ENCODE data around the gene RABGEF1.
"Not testable (repeated sequence)": the region's sequence is repeated elsewhere in the genome, so short reads cannot be mapped to it uniquely, and the experiment has no call there.

RABGEF1 gene

GRCh38 chr7:66713687-66714086 is 26.8 kb upstream of the RABGEF1 start:
- Histone ChIP-seq H4K20me1 (ENCODE audit: insufficient read depth, low read length, poor library complexity, severe bottlenecking) (no peaks in the 10 kb centered on the region), H2AFZ (ENCODE audit: low read length) (no peak overlapping the region), H3F3A (ENCODE audit: low read depth) (no peaks in the 10 kb centered on the region), H3K4me3 (ENCODE audit: low read length, poor library complexity, severe bottlenecking) (no peak overlapping the region), H3K9me3 (ENCODE audit: insufficient read depth, low read depth, low read length) (no peaks in the 10 kb centered on the region), H3K4me2 (ENCODE audit: low read depth, low read length, poor library complexity, severe bottlenecking) (no peak overlapping the region), H3K27me3 (ENCODE audit: insufficient read depth, low read length, poor library complexity, severe bottlenecking) (no peaks in the 10 kb centered on the region), H3K4me1 (ENCODE audit: insufficient read depth, low read length, poor library complexity, severe bottlenecking) (no peaks in the 10 kb centered on the region), H3K9ac (ENCODE audit: low read depth, low read length, poor library complexity, severe bottlenecking) (no peak overlapping the region), H3K9me2 (replicated peaks; ENCODE audit: low read depth, low read length) (no peaks in the 10 kb centered on the region), H3K36me3 (ENCODE audit: insufficient read depth, low read length) (no peaks in the 10 kb centered on the region), H3K79me2 (ENCODE audit: insufficient read depth, low read length) (no peaks in the 10 kb centered on the region)
- TF ChIP-seq EZH2phosphoT487 (IDR thresholded peaks at IDR 0.05; ENCODE audit: borderline replicate concordance) (no peak), CTCF (conservative IDR thresholded peaks at IDR 0.05; ENCODE audit: low read length) (no peak)

GRCh38 chr7:66716634-66717033 is 23.9 kb upstream of the RABGEF1 start:
- H3F3A ChIP-seq (ENCODE audit: low read depth); H3K9me2 ChIP-seq (replicated peaks; ENCODE audit: low read depth, low read length); H3K4me1 ChIP-seq (ENCODE audit: insufficient read depth, low read length, poor library complexity, severe bottlenecking); H3K36me3 ChIP-seq (ENCODE audit: insufficient read depth, low read length); H3K27me3 ChIP-seq (ENCODE audit: insufficient read depth, low read length, poor library complexity, severe bottlenecking); H3K9ac ChIP-seq (ENCODE audit: low read depth, low read length, poor library complexity, severe bottlenecking); H3K4me3 ChIP-seq (ENCODE audit: low read length, poor library complexity, severe bottlenecking); H3K9me3 ChIP-seq (ENCODE audit: insufficient read depth, low read depth, low read length); H4K20me1 ChIP-seq (ENCODE audit: insufficient read depth, low read length, poor library complexity, severe bottlenecking); H2AFZ ChIP-seq (ENCODE audit: low read length); H3K4me2 ChIP-seq (ENCODE audit: low read depth, low read length, poor library complexity, severe bottlenecking); H3K79me2 ChIP-seq (ENCODE audit: insufficient read depth, low read length): not testable (repeated sequence)

- Histone ChIP-seq H3K9me2 (replicated peaks; ENCODE audit: low read depth, low read length) (no peaks in the 10 kb centered on the region), H3K4me2 (ENCODE audit: low read depth, low read length, poor library complexity, severe bottlenecking) (no peak overlapping the region), H3F3A (ENCODE audit: low read depth) (no peaks in the 10 kb centered on the region), H3K9me3 (ENCODE audit: insufficient read depth, low read depth, low read length) (peaks cover 9% of the 10 kb centered on the region; the same call in 1 of the 2 replicates), H3K4me3 (ENCODE audit: low read length, poor library complexity, severe bottlenecking) (no peak overlapping the region), H2AFZ (ENCODE audit: low read length) (no peak overlapping the region), H3K9ac (ENCODE audit: low read depth, low read length, poor library complexity, severe bottlenecking) (no peak overlapping the region), H3K79me2 (ENCODE audit: insufficient read depth, low read length) (no peaks in the 10 kb centered on the region), H3K27me3 (ENCODE audit: insufficient read depth, low read length, poor library complexity, severe bottlenecking) (no peaks in the 10 kb centered on the region), H3K4me1 (ENCODE audit: insufficient read depth, low read length, poor library complexity, severe bottlenecking) (no peaks in the 10 kb centered on the region), H3K36me3 (ENCODE audit: insufficient read depth, low read length) (no peaks in the 10 kb centered on the region), H4K20me1 (ENCODE audit: insufficient read depth, low read length, poor library complexity, severe bottlenecking) (no peaks in the 10 kb centered on the region)
- no peak for TF ChIP-seq CTCF (conservative IDR thresholded peaks at IDR 0.05; ENCODE audit: low read length)
- no peak for TF ChIP-seq EZH2phosphoT487 (IDR thresholded peaks at IDR 0.05; ENCODE audit: borderline replicate concordance)
These were observed 20.0 kb upstream of the RABGEF1 start for GRCh38 chr7:66720561-66720960.

- Histone ChIP-seq H3K27me3 (ENCODE audit: insufficient read depth, low read length, poor library complexity, severe bottlenecking) (no peaks in the 10 kb centered on the region), H3K9me3 (ENCODE audit: insufficient read depth, low read depth, low read length) (peaks cover 9% of the 10 kb centered on the region; the same call in 1 of the 2 replicates), H2AFZ (ENCODE audit: low read length) (no peak overlapping the region), H3F3A (ENCODE audit: low read depth) (no peaks in the 10 kb centered on the region), H4K20me1 (ENCODE audit: insufficient read depth, low read length, poor library complexity, severe bottlenecking) (no peaks in the 10 kb centered on the region), H3K9me2 (replicated peaks; ENCODE audit: low read depth, low read length) (no peaks in the 10 kb centered on the region), H3K4me1 (ENCODE audit: insufficient read depth, low read length, poor library complexity, severe bottlenecking) (no peaks in the 10 kb centered on the region), H3K9ac (ENCODE audit: low read depth, low read length, poor library complexity, severe bottlenecking) (no peak overlapping the region), H3K79me2 (ENCODE audit: insufficient read depth, low read length) (no peaks in the 10 kb centered on the region), H3K4me3 (ENCODE audit: low read length, poor library complexity, severe bottlenecking) (no peak overlapping the region), H3K36me3 (ENCODE audit: insufficient read depth, low read length) (no peaks in the 10 kb centered on the region), H3K4me2 (ENCODE audit: low read depth, low read length, poor library complexity, severe bottlenecking) (no peak overlapping the region)
- no peak for TF ChIP-seq CTCF (conservative IDR thresholded peaks at IDR 0.05; ENCODE audit: low read length)
- no peak for TF ChIP-seq EZH2phosphoT487 (IDR thresholded peaks at IDR 0.05; ENCODE audit: borderline replicate concordance)
These were observed 14.7 kb upstream of the RABGEF1 start for GRCh38 chr7:66725843-66726242.

All from Loucy (cell line).